PC-9 (cell line): ENCODE measurements around the gene MLIP.

Source experiments
- EZH2 ChIP-seq: fragments of 200-600 bp; sonication (generic); IDR thresholded peaks from 2 replicates; pipeline ENCODE4 v1.8.0; 2017; ENCODE audit warnings: antibody characterized with exemption, low read depth
- TF ChIP-seq, protein P1 (sequence below): fragments of 200-600 bp; sonication (generic); conservative IDR thresholded peaks from 2 replicates; pipeline ENCODE4 v1.6.1; 2017; ENCODE audit warnings: mixed run types, antibody characterized with exemption, mild to moderate bottlenecking, moderate library complexity

DNA sequence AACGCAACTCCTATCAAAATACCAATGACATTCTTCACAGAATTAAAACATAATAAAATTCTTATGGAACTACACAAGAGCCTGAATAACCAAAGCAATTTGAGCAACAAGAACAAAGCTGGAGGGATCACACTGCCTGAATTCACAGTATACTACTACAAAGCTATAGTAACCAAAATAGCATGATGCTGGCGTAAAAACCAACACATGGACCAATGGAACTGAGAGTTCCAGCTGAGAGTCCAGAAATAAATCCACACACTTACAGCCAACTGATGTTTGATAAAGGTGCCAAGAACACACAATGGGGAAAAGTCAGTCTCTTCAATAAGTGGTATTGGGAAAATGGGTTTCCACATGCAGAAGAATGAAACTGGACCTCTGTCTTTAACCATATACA, 6.9 kb downstream of the MLIP start:
- TF ChIP-seq, protein P1, sequence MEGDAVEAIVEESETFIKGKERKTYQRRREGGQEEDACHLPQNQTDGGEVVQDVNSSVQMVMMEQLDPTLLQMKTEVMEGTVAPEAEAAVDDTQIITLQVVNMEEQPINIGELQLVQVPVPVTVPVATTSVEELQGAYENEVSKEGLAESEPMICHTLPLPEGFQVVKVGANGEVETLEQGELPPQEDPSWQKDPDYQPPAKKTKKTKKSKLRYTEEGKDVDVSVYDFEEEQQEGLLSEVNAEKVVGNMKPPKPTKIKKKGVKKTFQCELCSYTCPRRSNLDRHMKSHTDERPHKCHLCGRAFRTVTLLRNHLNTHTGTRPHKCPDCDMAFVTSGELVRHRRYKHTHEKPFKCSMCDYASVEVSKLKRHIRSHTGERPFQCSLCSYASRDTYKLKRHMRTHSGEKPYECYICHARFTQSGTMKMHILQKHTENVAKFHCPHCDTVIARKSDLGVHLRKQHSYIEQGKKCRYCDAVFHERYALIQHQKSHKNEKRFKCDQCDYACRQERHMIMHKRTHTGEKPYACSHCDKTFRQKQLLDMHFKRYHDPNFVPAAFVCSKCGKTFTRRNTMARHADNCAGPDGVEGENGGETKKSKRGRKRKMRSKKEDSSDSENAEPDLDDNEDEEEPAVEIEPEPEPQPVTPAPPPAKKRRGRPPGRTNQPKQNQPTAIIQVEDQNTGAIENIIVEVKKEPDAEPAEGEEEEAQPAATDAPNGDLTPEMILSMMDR: no peak
- no peak for TF ChIP-seq EZH2
